GM19025 (cell line): ENCODE results near the gene ARHGEF39.

Experiments
- ATAC-seq: cut with Tn5 transposase; IDR thresholded peaks from one replicate; pipeline ENCODE4 v1.9.1; 2021; ENCODE audit warnings: mild to moderate bottlenecking, low read depth, moderate library complexity; ENCODE audit not compliant: unreplicated experiment

The ARHGEF39 gene

DNA sequence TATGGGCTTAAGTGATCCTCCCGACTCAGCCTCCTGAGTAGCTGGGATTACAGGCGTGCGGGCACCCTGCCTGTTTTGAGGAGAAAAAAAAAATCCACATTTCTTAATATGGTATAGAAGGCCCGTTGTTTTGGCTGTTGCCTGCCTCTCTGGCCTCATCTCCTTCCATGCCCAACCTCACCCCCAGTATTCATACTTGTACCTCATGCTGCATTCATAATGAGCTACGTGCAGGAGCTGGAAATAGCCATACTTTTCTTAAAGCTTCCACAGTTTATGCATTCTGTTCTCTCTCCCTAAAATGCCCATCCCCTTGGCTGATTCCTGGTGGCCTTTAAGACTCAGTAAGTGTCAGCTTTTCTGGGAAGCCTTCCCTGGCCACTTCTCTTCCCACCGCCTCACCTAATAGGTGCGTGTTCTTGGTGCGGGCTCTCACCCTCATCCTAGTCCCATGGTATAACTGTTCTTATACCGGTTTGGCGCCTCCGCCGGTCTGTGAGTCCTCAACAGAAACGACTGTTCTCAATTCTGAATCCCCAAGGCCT is 26.8 kb upstream of the ARHGEF39 start:
- no peak for ATAC-seq

DNA sequence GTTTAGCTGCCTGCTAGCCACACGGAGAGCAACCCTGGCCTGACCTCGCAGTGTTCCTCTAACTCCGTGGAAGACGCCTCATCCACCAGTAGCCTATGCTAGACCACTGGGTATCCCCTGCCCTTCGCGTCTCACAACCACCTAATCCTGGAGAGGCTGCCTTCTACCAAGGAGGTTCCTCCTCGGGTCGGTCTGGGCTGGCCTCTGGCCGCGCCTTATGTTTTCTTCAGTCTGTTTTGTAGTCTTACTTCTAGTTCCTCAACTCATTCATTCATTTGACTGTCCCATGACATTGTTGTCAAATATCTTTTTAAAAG is 26.3 kb upstream of the ARHGEF39 start:
- ATAC-seq, result no peak

DNA sequence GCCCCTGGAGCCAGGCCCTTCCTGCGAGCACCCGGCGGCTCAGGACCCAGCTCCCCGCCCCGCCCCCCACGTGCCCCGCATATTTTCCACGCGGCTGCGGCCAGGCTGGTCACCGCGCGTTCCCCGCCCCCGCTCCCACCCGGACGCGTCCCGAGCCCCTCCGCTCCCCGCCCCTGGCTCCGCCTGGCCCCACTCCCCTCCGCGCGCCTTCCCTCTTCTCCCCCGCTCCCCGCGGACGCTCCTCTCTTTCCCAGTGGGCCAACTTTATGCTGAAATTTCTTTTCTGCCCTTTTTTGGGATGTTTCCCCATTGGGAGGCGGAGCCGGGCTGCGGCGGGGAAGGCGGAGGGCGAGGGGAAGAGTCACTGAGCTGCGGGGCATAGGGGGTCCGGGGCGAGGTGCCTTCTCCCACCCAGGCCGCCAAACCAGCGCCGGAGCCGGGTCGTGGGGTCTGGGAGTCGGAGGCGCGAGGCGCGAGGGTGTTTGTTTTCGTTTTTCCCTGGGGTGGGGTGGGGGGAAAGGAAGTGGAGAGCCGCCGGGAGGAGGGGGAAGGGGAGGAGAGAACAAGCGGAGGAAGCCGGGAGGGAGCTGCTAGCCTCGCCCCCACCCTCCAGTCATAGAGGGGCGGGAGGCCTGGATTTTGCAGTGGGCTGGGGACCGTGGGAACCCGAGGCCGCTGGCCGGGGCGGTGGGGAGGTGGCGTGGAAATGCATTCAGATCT is 25.8 kb upstream of the ARHGEF39 start:
- no peak for ATAC-seq

DNA sequence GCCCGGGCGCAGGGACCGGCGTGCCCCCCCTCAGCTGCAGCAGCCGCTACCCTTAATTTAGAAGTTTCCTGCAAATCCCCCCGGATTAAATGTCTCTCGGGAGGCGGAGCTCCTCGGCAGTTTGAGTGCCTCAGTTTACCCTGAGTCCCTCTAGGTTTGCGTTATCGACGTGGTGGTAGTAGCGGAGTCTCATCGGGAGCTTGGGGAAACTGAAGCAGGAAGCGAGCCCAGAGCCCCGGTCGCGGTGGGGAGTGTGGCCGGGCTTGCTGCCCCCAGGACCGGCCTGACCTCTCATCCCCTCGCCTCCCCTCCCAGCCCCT is 25.3 kb upstream of the ARHGEF39 start:
- ATAC-seq, result no peak

DNA sequence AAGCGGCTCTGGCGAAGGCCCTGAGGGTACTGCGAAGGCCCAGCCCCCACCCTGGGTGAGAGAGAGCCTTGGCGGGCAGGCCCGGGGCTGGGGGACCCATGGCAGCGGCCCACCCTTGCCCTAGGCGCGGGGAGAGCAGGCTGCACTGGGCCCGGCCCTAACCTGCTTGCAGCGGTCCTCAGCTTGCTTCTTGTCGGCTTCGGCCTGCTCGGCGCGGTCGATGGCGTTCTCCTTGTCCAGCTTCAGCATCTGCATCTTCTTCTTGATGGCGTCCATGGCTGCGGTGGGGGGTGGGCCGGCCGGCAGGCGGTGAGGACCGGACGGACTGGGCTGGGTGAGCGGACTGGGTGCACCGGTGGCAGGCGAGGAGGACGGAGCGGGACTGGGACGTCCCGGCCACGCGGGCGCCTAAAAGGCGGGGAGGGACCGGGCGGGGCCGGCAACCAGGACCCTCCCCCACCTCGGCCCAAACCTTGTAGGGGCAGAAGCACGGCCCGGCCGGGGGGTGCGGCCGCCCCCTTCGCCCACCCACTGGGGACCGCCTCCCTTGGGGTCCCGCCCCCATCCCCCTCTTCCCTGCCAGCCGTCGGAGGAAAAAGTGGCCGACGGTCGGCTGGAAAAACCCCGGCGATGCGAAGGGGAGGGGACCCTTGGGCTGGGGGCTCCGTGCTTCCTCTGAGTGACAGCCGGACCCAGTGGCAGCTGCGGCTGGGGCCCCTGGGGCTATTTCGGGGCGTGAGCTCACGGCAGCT is 24.7 kb upstream of the ARHGEF39 start, which contains the start of gene TPM2:
Gene TPM2 (minus strand): TSS at position 384 of the 752 bp plus-strand sequence. CDS start 108 bp downstream, at position 276.
- ATAC-seq, result no peak

DNA sequence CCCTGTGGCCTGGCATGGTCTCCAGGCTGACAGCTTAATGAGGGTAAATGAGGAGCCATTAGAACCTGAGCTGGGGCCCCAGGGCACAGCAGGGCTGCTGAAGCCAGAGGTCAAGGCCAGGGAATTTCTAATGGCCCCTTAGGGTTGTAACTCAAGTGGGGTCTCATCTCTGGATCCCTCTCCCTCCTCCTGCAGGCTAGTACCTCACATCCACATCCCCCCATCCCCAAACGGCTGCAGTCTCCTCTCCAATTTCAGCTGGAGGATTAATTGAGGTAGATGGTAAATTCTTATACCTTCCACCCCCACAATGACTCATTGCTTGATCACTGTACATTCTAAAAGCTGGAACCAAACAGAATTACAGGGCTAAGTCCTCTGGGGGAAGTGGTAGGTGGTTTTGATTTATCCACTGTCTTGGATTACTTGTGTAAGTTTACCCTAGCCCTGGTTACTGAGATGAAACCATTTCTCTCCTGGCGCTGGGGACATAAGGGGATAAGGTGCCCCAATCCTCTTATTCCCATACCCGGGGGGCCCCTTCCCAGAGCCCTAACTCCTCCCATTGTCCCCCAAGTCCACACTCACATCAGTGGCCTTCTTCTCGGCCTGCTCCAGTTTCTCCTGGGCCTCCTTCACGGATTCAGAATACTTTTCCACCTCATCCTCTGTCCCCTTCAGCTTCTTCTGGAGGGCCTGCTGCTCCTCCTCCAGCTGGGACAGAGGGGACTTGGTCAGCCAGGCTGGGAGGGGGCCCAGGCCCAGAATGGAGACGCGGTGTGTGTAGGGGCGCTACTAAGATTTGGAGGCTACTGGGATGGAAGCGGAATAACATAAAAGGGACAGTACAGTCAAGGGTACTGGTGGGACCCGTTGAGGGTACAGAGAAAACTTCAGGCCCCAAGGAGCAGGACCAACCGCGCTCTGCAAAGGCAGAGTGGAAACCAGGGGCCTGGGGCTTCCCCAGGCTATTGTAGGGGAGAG is 23.9 kb upstream of the ARHGEF39 start:
- ATAC-seq, result no peak

DNA sequence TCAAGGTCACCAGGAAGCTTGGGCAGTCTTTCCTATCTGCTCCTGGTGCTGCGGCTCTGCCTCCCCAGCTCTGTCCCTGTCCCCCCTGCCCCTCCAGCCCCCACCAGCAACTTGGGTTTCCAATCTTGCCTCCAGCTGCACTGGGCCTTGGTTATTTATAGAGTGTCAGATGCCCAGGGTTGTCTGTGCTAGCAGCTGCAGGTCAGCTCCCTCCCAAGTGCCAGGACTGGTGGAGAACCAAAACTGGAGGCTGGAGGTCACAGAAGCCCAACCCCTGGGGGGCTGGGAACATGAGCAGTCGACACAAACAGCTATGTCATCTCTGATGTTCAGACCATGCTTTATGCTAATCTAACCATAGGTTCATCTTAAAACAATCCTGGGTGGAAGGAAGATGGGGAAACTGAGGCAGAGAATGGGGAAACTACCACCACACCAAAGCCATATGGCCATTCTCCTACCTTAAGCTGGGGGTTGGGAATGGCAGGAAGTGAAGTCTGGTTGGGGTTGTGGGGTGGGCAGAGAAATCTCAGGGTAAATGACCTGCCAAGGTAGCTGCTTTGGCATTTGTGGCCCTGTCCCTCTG is 23.1 kb upstream of the ARHGEF39 start:
- no peak for ATAC-seq

DNA sequence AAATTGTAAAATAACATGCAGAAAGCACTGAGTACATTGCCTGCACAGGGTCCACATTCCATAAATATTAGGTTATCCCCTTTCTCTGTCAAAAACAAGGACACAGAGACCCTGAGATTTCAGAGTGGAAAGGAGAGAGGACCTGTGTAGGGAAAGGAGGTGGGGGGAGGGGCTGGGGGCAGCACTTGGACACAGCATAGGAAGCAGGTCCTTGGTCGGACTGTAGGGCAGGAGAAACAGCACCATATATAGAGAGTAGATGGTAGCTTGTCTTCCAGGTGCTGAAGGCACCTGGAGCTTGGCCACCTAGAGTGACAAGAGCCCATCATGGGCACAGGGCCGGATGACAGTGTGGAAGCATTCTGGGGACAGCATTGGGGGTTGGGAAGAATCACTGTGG is 22.3 kb upstream of the ARHGEF39 start:
- ATAC-seq, result no peak

DNA sequence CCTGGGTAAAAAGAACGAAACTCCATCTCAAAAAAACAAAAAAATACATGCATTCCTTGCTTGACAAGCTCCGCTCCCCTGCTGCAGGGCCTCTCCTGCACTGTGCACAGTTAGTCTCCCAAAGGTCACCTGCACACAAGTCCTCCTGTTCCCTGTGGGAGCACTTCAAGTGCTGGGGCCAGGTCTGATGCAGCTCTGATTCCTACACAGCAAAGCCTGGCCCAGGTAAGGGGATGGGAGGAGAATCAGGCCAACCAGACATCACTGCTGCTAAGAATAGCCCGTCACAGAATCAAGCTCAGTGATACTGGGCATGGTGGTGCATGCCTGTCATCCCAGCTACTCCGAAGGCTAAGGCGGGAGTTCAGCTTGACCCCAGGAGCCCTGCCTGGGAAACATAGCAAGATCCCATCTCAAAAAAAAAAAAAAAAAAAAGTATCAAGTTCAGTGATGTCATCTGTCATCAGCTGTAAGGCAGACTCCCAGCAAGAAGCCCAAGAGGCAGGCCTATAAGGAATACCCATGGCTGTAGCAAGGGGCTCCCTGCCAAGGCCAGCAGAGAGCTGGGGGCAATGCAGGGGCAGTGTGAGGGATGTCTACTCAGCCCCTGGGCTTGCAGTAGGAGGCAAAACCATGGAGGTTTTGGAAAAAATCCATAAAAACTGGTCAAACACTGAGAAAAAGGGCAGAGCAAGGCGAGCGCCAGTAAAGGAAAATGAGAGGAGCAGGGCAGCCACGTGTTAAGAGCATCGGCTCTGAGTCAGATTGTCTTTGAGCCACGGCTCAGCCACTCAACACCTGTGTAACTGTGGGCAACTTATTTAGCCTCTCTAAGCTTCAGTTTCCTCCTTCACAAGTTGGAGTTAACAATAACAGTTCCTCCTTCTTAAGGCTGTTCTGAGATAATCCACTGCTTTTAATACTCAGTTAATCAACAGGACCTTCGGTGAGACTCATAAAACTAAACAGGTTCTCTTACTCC is 21.5 kb upstream of the ARHGEF39 start:
- no peak for ATAC-seq

DNA sequence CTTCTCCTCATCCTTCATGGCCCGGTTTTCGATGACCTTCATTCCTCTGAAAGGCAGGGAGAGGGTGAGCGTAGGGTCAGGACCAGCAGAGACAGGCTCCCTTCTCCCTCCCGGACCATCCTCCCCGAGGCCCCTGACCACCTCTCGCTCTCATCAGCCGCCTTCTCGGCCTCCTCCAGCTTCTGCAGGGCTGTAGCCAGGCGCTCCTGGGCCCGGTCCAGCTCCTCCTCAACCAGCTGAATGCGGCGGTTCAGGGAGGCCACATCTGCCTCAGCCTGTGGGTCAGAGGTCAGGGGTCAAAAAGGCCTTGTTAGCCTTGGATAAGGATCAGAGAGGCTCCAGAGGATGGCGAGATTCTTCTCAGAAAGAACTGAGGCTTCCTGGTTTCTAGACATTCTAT is 20.5 kb upstream of the ARHGEF39 start:
- ATAC-seq, result no peak

DNA sequence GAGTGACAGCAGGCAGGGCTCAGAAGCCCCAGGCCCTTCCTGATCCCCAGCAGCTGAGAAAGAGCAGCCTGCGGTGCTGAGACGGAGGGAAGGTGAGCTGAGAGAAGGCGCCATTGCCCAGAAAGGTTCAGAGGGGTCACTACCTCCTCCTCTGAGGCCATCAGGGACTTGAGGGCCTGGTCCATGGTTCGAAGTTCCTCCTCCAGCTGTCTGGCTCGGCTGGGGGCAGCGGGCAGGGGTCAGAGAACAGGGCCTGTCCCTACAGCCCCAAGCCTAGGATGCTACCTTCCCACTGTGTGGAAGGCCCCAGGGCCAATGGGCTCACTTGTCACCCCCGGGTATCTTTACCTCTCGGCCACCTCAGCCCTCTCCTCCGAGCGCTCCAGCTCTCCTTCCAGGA is 19.9 kb upstream of the ARHGEF39 start:
- ATAC-seq, result no peak

DNA sequence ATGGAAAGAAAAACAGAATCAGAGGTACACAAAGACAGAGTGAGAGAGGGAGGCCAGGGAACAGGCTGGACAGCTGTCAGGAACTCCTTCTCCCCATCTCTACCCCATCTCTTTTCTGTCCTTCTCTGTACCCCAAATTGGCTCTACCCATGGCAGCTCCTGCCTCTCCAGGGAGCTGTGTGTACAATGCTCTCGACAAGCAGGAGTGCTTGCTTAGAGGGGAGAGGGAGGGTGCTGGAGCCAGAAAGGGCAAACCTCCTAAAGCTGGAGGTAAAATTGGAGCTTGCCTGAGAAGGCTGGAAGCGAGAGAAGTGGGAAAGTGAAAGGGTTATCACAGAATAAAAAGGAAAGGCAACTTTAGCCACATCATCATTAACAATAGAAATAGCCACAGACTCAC is 18.3 kb upstream of the ARHGEF39 start:
- ATAC-seq, result no peak

DNA sequence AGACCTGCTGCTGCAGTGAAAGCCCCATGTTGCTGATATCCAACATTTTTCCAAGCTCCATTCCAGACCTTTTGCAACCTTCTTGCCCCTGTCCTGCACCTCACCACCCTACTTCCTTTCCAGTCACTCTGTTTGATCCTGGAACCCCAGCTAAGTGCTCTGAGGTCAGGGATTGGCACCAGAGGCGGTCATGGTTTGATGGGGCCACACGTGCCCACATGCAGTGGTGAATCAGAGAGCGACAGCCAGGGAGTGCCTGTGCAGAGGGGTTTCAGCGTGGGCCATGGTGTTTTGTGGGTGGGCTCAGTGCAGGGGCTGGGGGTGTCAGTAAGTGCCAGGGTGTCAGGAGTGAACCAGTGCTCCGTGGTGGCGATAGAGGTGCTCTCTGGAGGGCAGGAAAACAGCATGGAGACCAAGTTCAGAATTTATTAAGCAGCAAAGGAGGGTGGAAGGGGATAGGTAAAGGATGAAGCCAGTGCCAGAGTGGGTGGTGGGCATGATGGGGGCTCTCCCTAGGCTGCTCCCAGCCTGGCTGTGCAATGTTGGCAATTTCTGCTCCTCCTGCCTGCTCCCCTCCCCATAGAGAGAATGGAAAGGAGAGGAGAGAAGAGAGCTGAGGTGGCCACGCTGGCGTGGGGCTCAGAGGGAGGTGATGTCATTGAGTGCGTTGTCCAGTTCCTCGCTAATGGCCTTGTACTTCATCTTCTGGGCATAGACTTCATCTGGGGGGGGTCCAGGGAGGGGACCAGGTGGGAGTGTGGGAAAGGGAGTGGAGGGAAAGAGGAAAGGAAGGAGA is 17.7 kb upstream of the ARHGEF39 start:
- no peak for ATAC-seq

DNA sequence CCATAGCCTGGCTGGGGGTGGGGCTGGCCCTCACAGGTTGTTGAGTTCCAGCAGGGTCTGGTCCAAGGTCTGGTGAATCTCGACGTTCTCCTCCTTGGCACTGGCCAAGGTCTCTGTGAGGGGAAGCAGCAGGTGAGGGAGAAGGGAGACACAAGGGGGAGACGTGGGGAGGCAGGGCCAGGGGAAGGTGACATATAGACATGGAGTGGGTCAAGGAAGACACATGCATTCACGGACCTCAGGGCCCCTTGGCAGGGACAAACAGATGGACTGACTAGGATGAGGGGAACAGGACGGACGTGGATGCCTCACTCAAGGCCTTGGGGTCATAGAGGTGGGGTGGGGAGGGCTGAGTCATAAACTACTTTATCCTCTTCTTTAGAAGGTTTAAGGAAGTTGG is 17.1 kb upstream of the ARHGEF39 start:
- no peak for ATAC-seq

DNA sequence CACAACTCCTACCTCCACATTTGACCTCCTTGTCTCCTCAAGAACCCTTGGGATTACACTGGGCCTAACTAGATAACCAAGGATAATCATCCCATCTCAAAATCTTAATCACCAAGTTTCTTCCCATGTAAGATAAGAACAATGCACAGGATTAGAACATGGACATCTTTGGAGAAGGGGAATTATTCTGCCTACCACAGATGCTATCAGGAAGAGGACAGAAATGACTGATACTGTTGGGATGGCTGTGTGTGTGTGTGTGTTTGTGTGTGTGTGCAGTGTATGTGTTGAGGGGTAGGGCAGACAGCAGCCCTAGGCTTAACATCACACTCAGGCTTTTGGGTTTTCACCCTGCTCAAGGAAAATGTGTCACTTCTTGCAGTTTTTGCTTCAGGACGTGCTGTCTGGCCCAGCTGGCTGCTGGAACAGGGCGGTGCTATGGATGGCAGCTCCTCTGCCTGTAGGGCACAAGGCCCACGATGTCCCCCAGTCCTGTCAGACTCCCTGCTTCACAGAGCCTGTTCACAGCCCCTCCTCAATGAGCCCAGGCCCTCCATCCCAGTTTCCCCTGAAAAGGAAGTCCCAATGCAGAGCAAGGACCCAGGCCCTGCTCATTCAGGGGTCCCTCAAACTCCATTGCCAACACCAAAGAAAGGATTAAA is 16.5 kb upstream of the ARHGEF39 start:
- no peak for ATAC-seq

DNA sequence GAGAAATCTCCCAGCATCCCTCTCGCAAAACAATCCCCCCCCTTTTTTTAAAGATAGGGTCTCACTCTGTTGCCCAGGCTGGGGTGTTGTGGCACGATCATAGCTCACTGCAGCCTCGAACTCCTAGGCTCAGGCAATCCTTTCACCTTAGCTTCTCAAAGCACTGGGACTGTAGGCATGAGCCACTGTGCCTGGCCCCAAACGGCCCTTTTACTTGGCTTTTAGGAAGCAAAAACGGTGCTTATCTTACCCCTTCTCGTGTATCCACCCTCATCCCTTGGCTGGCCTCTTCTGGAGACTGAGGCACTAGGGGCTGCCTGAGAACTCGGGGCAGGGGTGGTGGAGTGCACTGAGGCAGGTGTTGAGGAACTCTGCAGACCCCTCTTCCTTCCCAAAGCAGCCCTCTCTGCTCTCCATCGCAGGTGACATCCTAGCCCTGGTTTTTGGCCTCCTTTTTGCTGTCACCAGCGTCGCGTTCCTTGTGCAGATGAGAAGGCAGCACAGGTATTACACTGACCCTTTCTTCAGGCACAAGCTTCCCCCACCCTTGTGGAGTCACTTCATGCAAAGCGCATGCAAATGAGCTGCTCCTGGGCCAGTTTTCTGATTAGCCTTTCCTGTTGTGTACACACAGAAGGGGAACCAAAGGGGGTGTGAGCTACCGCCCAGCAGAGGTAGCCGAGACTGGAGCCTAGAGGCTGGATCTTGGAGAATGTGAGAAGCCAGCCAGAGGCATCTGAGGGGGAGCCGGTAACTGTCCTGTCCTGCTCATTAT is 15.5 kb upstream of the ARHGEF39 start:
- no peak for ATAC-seq

DNA sequence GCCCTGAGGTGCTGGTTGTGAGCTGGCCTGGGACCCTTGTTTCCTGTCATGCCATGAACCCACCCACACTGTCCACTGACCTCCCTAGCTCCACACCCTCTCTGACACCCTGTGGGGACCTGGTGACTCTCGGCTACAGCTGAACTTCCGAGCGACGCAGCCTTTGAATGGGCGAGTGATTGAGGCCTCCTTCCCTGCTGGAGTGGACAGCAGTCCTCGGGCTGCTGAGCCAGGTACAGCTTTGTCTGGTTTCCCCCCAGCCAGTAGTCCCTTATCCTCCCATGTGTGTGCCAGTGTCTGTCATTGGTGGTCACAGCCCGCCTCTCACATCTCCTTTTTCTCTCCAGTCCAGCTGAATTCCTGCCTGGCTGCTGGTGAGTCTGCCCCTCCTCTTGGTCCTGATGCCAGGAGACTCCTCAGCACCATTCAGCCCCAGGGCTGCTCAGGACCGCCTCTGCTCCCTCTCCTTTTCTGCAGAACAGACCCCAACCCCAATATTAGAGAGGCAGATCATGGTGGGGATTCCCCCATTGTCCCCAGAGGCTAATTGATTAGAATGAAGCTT is 14.9 kb upstream of the ARHGEF39 start:
- ATAC-seq, result no peak
